ENCODE measurements around the gene GPR180. TPM values are rescaled to one million over a fixed set of nuclear protein-coding genes. Genes with fewer than 3 reads are reported as not detected.

GPR180 gene
- total RNA-seq, 1 donor from 2014 or later: 8.2 TPM

DNA sequence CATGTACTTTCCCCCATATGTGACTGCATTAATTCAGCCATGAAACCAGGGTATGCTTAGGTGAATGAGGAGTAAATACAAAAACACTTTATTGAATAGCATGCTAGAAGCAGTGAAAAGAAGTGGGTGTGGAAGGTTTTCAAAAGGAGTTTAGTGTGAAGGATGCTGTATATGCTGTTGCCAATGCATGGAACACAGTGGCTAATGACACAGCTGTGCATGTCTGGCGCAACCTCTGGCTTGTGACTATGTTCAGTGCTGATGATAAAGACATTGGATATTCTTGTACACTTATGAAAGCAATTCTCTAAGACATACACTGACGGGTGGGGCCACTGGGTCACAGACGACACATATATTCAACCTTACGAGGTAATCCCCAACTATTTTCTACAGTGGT, 55.5 kb downstream of the GPR180 start:
- H3K4me3 ChIP-seq (ENCODE audit: low read depth, low read length): no peak overlapping the region
- TF ChIP-seq, protein P1, sequence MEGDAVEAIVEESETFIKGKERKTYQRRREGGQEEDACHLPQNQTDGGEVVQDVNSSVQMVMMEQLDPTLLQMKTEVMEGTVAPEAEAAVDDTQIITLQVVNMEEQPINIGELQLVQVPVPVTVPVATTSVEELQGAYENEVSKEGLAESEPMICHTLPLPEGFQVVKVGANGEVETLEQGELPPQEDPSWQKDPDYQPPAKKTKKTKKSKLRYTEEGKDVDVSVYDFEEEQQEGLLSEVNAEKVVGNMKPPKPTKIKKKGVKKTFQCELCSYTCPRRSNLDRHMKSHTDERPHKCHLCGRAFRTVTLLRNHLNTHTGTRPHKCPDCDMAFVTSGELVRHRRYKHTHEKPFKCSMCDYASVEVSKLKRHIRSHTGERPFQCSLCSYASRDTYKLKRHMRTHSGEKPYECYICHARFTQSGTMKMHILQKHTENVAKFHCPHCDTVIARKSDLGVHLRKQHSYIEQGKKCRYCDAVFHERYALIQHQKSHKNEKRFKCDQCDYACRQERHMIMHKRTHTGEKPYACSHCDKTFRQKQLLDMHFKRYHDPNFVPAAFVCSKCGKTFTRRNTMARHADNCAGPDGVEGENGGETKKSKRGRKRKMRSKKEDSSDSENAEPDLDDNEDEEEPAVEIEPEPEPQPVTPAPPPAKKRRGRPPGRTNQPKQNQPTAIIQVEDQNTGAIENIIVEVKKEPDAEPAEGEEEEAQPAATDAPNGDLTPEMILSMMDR (conservative IDR thresholded peaks at IDR 0.05; ENCODE audit: low read depth, low read length): no peak
- no peak for DNase-seq (ENCODE audit: low read depth)

DNA sequence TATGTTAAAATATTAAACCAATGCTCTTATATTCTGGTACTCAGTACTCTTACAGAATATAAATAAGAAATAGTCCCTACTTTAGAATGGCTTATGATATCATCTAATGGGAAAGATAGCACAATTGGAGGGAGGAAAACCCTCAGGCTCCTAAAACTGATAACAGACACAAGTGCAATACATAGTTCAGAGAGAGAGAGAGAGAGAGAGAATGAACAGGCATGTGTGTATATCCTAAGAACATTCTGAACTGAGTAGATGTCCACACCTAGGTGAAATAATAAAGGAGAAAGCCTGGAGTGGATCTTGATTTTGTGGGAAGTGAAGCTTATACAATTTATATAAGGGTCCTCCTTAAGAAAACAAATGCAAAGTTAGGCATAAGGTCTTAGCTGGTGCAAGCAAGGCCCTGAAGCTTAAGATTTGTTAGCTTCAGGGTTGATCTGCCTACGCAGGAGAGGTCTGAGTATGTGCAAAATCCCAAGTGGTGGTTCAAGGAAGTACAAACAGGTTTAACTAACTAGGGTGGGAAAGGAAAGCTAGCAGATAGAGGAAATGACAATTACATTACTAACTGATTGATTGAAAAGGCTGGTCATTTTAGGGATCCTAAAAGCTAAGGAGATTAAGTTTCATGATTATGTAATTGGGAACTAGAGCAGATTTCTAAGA, 57.4 kb downstream of the GPR180 start:
- no peak overlapping the region for H3K4me3 ChIP-seq (ENCODE audit: low read depth, low read length)
- no peak for DNase-seq (ENCODE audit: low read depth)
- TF ChIP-seq, protein P1 (conservative IDR thresholded peaks at IDR 0.05; ENCODE audit: low read depth, low read length): peak; percentile 4

DNA sequence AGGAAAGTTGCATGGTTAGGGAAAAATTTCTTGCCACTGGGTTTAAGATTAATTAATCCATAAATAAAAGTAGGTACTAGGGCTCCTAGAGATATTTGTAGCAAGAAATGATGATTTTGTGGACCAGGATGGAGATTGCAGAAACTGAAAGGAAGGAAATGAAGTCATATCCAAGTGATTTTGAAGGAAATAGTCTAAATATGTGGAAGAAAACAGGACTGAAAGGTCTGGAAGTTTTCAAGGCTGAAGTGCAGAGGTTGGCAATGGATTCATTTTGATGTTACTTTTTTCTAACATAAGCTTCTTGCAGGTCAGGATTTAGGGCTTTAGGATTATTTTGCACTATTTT, 57.9 kb downstream of the GPR180 start:
- TF ChIP-seq, protein P1 (conservative IDR thresholded peaks at IDR 0.05; ENCODE audit: low read depth, low read length): no peak
- H3K4me3 ChIP-seq (ENCODE audit: low read depth, low read length): no peak overlapping the region
- no peak for DNase-seq (ENCODE audit: low read depth)

DNA sequence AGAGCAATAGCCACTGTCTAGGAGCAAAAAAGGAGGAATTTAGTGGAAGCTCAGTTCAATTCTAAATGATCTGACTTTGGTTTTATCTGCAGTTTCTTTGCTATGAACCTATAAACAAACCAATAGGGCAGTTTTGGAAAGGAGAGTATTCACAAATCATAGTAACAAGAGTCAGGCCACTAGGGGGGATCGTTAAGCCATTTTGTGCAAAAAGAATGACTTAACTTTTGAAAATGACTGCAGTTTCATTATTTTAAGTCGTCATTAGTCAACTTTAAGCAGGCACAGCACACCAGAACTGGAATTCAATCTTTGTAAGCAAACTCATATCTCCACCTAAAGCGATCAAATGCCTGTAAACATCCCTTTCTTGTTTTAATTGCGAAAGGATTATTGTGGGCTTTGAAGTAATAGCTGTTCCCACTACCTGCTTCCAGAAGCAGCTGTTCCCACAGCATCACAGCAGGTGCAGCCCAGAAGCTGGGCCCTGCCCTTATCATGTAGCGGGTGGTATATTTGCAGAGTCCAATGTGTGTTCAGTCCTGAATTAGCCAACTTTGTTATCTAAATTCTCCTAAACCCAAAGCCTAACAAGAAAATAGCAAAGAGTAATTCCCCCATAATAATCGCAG, 59.2 kb downstream of the GPR180 start:
- no peak for DNase-seq (ENCODE audit: low read depth)
- TF ChIP-seq, protein P1 (conservative IDR thresholded peaks at IDR 0.05; ENCODE audit: low read depth, low read length): peak; percentile 41
- no peak overlapping the region for H3K4me3 ChIP-seq (ENCODE audit: low read depth, low read length)

DNA sequence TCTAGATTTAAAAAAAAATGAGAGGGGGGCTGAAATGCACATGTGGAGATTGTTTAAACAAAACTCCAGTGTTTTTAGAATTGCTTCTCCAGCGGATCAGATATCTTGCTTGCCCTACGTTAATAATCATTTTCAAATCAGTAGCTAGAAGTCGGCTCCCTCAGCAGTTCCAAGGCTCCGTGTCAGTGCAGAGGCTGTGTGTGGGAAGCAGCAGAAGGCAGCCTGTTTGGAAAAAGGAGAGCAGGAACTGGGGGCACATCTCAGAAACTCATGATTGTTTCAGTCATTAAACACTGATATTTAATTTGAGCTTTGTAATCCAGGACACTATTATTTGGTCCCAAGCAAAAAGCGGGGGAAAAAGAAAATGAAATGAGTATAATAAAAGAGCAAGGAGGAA, 59.7 kb downstream of the GPR180 start:
- no peak for DNase-seq (ENCODE audit: low read depth)
- H3K4me3 ChIP-seq (ENCODE audit: low read depth, low read length): no peak overlapping the region
- TF ChIP-seq, protein P1 (conservative IDR thresholded peaks at IDR 0.05; ENCODE audit: low read depth, low read length): no peak

DNA sequence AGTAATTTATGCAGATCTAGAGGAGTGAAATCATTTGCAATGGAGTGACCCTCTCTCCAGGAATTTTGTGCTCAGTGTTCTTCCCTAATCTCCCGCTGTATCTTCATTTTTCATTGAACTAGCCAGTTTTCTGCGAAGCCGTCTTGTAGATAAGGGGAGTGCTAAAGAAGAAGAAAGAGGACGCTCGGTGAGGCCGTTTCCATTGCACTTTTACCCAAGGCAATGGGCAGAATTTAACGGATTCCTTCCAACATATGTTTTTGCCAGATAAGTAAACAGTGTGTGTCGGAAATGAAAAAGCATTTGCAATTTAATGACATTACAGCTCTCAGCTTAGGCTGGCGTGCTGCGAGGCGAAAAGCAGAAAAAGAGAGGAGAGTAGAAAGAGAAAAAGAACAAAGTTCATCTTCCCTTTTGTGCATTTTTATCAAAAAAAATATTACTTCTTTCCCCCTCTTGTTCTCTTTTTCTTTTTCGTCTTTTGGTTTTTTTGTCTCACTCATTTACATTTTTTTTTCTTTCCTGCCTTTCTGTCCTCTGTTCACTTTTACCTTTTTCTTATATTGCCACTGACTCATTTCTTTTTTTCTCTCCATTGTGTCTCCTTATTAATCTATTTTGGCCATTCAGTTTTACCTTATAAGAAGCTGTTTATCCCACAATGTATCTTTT, 60.8 kb downstream of the GPR180 start:
- TF ChIP-seq, protein P1 (conservative IDR thresholded peaks at IDR 0.05; ENCODE audit: low read depth, low read length): no peak
- no peak overlapping the region for H3K4me3 ChIP-seq (ENCODE audit: low read depth, low read length)
- DNase-seq (ENCODE audit: low read depth): no peak
